Measurements from ENCODE around the gene ZC3H6.

ZC3H6 gene

GRCh38 chr2:112275311-112275886, at the start of gene ZC3H6:
TSS of gene ZC3H6 (plus strand) at chr2:112275597. CDS start at chr2:112275995, 398 bp downstream.
- DNase-seq (ENCODE audit: low spot score): peak; percentile 98

- DNase-seq (ENCODE audit: low spot score): no peak
These were observed 46.0 kb upstream of the ZC3H6 start for GRCh38 chr2:112229348-112229747.

GRCh38 chr2:112230371-112230770, 45.0 kb upstream of the ZC3H6 start:
- no peak for DNase-seq (ENCODE audit: low spot score)

GRCh38 chr2:112239862-112240261, 35.5 kb upstream of the ZC3H6 start:
- no peak for DNase-seq (ENCODE audit: low spot score)

GRCh38 chr2:112242384-112242783, 33.0 kb upstream of the ZC3H6 start:
- DNase-seq (ENCODE audit: low spot score): no peak

GRCh38 chr2:112243233-112243632, 32.2 kb upstream of the ZC3H6 start:
- no peak for DNase-seq (ENCODE audit: low spot score)

- no peak for DNase-seq (ENCODE audit: low spot score)
These were observed 30.5 kb upstream of the ZC3H6 start for GRCh38 chr2:112244854-112245253.

GRCh38 chr2:112251271-112251670, 24.1 kb upstream of the ZC3H6 start:
- no peak for DNase-seq (ENCODE audit: low spot score)

- peak; percentile 2 for DNase-seq (ENCODE audit: low spot score)
These were observed 22.1 kb upstream of the ZC3H6 start for GRCh38 chr2:112253261-112253815.

- DNase-seq (ENCODE audit: low spot score): peak; percentile 100
These were observed 20.7 kb upstream of the ZC3H6 start, which contains the start of gene ZC3H8 for GRCh38 chr2:112254466-112255240. TSS of gene ZC3H8 (minus strand) at chr2:112255042. CDS start at chr2:112254981, 61 bp downstream.

- DNase-seq (ENCODE audit: low spot score): no peak
These were observed 19.5 kb upstream of the ZC3H6 start for GRCh38 chr2:112255875-112256274.

GRCh38 chr2:112256654-112257053, 18.7 kb upstream of the ZC3H6 start:
- DNase-seq (ENCODE audit: low spot score): no peak

- no peak for DNase-seq (ENCODE audit: low spot score)
These were observed 17.8 kb upstream of the ZC3H6 start for GRCh38 chr2:112257575-112257974.

GRCh38 chr2:112259509-112260294, 15.7 kb upstream of the ZC3H6 start:
- DNase-seq (ENCODE audit: low spot score): peak; percentile 74

GRCh38 chr2:112260295-112260625, 15.1 kb upstream of the ZC3H6 start:
- no peak for DNase-seq (ENCODE audit: low spot score)

- DNase-seq (ENCODE audit: low spot score): no peak
These were observed 12.5 kb upstream of the ZC3H6 start for GRCh38 chr2:112262876-112263275.

- no peak for DNase-seq (ENCODE audit: low spot score)
These were observed 6.8 kb upstream of the ZC3H6 start for GRCh38 chr2:112268547-112268946.

- no peak for DNase-seq (ENCODE audit: low spot score)
These were observed 2.7 kb upstream of the ZC3H6 start for GRCh38 chr2:112272669-112273068.

GRCh38 chr2:112273349-112273748, 2.0 kb upstream of the ZC3H6 start:
- no peak for DNase-seq (ENCODE audit: low spot score)

GRCh38 chr2:112275887-112276773, 733 bp downstream of the ZC3H6 start:
- peak; percentile 76 for DNase-seq (ENCODE audit: low spot score)

- DNase-seq (ENCODE audit: low spot score): no peak
These were observed 1.6 kb downstream of the ZC3H6 start for GRCh38 chr2:112276954-112277353.
